Activated T-cell treated with anti-CD3 and anti-CD28 coated beads, Interleukin-2, amount 50 U/mL, for 72 hours (primary cell): ENCODE data around the gene RBM45. TPM values are rescaled to one million over a fixed set of nuclear protein-coding genes. Genes with fewer than 3 reads are reported as not detected.

ENCODE experiments used
- ATAC-seq, 2 donors: fragments of 150-1000 bp; cut with Tn5 transposase; replicated peaks in 1 of 2; 2 replicates each; pipeline ENCODE4 v1.10.0; 2021; ENCODE audit warnings: moderate library complexity in 2 of 2, mild to moderate bottlenecking in 1 of 2
- DNase-seq, 2 donors: peaks; one replicate each; pipeline ENCODE4 v3.0.0; 2021 to 2022; ENCODE audit warnings: mixed read lengths in 1 of 2
- H3K27ac Mint-ChIP-seq: one replicate; pipeline ENCODE4 v1.8.0; 2022; ENCODE audit warnings: mild to moderate bottlenecking, moderate library complexity, mixed read lengths
- H3K27me3 Mint-ChIP-seq: one replicate; pipeline ENCODE4 v1.8.0; 2022; ENCODE audit warnings: low read depth, mixed read lengths
- H3K36me3 Mint-ChIP-seq, 2 donors: one replicate each; pipeline ENCODE4 v1.8.0; 2022; ENCODE audit warnings: mixed read lengths in 2 of 2, mild to moderate bottlenecking in 1 of 2; ENCODE audit not compliant: insufficient read depth in 2 of 2
- H3K4me1 Mint-ChIP-seq: one replicate; pipeline ENCODE4 v1.8.0; 2022; ENCODE audit warnings: low read depth, mixed read lengths
- H3K4me3 Mint-ChIP-seq, 2 donors: one replicate each; pipeline ENCODE4 v1.8.0; 2022; ENCODE audit warnings: mild to moderate bottlenecking in 2 of 2, mixed read lengths in 2 of 2, moderate library complexity in 2 of 2
- H3K9me3 Mint-ChIP-seq, 2 donors: one replicate each; pipeline ENCODE4 v1.8.0; 2022; ENCODE audit warnings: mixed read lengths in 2 of 2
- total RNA-seq, 2 donors: library from RNA; stranded (reverse); gene quantifications; one replicate each; pipeline ENCODE4 v1.2.3, GENCODE V29; 2022

The RBM45 gene, protein sequence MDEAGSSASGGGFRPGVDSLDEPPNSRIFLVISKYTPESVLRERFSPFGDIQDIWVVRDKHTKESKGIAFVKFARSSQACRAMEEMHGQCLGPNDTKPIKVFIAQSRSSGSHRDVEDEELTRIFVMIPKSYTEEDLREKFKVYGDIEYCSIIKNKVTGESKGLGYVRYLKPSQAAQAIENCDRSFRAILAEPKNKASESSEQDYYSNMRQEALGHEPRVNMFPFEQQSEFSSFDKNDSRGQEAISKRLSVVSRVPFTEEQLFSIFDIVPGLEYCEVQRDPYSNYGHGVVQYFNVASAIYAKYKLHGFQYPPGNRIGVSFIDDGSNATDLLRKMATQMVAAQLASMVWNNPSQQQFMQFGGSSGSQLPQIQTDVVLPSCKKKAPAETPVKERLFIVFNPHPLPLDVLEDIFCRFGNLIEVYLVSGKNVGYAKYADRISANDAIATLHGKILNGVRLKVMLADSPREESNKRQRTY
- total RNA-seq = 10 to 100 TPM; 10.5 to 10.8 TPM

DNA sequence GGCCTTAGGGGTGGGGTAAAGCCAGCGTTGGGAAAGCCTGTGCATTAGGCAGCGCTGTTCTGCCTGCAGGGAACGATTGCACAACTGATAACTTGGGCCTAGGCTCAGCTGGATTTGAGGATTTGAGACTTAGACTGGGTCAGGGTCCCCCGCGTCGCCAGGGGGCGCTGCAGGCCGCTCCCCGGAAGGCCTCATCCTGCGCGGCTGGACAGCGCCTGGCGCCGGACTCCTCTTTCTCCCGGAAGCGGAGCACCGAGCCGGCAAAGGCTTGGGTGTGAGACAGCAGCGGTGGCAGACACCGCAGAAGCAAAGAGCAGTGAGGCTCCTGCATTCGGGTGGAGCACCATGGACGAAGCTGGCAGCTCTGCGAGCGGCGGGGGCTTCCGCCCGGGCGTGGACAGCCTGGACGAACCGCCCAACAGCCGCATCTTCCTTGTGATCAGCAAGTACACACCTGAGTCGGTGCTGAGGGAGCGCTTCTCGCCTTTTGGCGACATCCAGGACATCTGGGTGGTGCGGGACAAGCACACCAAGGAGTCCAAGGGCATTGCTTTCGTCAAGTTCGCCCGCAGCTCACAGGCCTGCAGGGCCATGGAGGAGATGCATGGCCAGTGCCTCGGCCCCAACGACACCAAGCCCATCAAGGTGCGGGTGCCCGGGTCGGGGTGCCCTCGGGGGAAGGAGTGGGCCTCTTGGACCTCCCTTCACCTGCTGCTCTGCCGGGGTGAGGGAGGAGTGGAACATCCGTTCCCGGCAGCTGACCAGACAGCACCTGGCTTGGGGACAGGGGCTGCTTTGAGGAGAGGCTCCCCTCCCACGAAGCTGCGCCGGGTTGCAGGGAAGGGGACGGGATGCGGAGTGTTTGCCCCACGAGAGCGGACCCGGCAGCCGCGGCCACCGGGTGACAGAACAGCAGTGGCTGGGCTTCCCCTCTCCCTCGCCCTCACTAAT lies at the start of gene RBM45:
RBM45 (plus strand) TSS at position 236 of the 951 bp plus-strand sequence; CDS start at position 346, 110 bp downstream.
- peak; percentile 90 to 93 for DNase-seq
- Mint-ChIP-seq H3K9me3 (peaks cover 0 to 1% of the 10 kb centered on the region in 2 donors), H3K4me3 (peak within 1 kb of the TSS; percentile 95 to 100), H3K4me1 (peaks cover 26% of the 10 kb centered on the region), H3K36me3 (peaks cover 1 to 3% of the 10 kb centered on the region in 2 donors), H3K27me3 (no peaks in the 10 kb centered on the region), H3K27ac (peak within 1 kb of the TSS; percentile 97)
- peak; percentile 94 to 96 for ATAC-seq

DNA sequence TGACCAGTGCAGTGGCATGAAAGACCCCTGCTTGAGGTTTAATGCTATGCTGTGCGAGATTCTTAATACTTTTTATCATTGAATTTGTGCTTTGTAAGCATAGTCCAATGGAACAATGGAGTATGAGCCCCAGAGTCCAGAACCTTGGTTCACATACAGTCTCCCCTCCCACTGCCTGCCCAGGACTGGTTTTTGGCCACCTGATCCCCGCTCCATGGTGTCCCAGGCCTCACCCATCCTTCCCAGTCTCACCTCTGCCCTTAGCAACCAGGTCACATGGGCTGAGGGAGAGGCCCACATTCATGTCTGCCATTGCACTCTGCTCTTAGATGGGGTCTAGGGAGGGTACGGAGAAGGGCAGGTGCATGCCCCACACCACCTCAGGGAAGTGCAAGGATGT lies 45.9 kb upstream of the RBM45 start:
- no peak overlapping the region for H3K27ac Mint-ChIP-seq
- H3K36me3 Mint-ChIP-seq = no peaks in the 10 kb centered on the region
- H3K4me3 Mint-ChIP-seq = no peak overlapping the region
- no peak for ATAC-seq
- peaks cover 16% of the 10 kb centered on the region for H3K27me3 Mint-ChIP-seq
- no peaks in the 10 kb centered on the region for H3K4me1 Mint-ChIP-seq
- DNase-seq = no peak
- no peaks in the 10 kb centered on the region for H3K9me3 Mint-ChIP-seq

- H3K4me3 Mint-ChIP-seq = no peak overlapping the region
- no peaks in the 10 kb centered on the region for H3K9me3 Mint-ChIP-seq
- peaks cover 22% of the 10 kb centered on the region for H3K27me3 Mint-ChIP-seq
- no peaks in the 10 kb centered on the region for H3K36me3 Mint-ChIP-seq
- no peaks in the 10 kb centered on the region for H3K4me1 Mint-ChIP-seq
- H3K27ac Mint-ChIP-seq = peak overlapping the region; percentile 15
- DNase-seq (no peak), ATAC-seq (no peak)
Measured at GRCh38 chr2:178066890-178067669, 45.2 kb upstream of the RBM45 start.

DNA sequence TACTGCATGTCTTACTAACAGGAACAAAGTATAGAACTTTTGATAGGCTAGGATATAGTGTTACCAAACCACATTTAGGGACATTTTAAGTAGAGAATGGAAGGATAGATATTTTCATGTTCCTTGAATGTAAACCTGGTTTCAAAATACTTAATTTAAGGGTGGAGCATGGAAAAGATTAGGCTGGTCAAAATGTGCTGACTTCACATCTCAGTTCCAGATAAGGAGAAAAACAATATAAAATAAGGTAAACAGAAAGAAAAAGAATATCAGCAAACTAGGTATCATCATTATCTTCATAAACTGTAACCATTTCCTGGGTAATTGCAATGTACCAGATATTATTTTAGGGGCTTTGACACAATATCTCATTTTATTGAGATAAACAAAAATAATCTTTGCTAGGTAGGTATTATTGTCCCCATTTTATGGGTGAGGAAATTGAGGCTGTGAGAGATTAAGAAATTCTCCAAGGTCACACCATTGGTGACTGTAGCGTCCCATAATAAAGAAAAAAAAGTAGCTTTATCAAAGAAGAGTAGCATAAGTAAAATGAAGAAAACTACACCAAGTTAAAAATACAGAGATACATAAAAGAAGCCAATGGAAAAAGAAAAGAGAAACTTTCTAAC lies 43.3 kb upstream of the RBM45 start:
- Mint-ChIP-seq H3K9me3 (no peaks in the 10 kb centered on the region), H3K27ac (no peak overlapping the region), H3K27me3 (peaks cover 40% of the 10 kb centered on the region), H3K36me3 (no peaks in the 10 kb centered on the region), H3K4me3 (no peak overlapping the region), H3K4me1 (peaks cover 10% of the 10 kb centered on the region)
- DNase-seq (no peak), ATAC-seq (no peak)

DNA sequence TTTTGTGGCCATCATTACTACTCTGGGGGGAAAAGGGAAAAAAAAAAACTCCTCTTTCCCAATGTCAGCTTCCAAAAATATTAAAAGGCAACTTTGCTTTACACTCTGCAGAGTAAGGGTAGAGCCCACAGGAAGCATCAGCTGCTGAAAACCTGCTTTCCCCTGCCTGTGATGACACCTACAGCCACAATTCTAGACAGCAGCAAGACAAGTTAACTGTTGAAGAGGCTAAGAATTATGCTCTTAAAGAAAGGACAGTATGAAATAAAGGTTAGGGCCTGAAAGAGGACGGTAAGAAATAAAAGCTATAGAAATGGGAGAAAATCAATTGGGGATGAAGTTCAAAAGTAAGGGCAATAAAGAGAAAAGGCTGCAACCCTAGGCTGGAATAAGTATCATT lies 42.7 kb upstream of the RBM45 start:
- Mint-ChIP-seq H3K4me1 (peaks cover 10% of the 10 kb centered on the region), H3K9me3 (no peaks in the 10 kb centered on the region), H3K27ac (no peak overlapping the region), H3K27me3 (peaks cover 47% of the 10 kb centered on the region), H3K36me3 (no peaks in the 10 kb centered on the region), H3K4me3 (no peak overlapping the region)
- ATAC-seq (no peak), DNase-seq (no peak)

- Mint-ChIP-seq H3K4me1 (peaks cover 10% of the 10 kb centered on the region), H3K27me3 (peaks cover 53% of the 10 kb centered on the region), H3K27ac (no peak overlapping the region), H3K36me3 (no peaks in the 10 kb centered on the region), H3K9me3 (no peaks in the 10 kb centered on the region), H3K4me3 (no peak overlapping the region)
- DNase-seq (no peak), ATAC-seq (no peak)
Measured at GRCh38 chr2:178070824-178071223, 41.4 kb upstream of the RBM45 start.

DNA sequence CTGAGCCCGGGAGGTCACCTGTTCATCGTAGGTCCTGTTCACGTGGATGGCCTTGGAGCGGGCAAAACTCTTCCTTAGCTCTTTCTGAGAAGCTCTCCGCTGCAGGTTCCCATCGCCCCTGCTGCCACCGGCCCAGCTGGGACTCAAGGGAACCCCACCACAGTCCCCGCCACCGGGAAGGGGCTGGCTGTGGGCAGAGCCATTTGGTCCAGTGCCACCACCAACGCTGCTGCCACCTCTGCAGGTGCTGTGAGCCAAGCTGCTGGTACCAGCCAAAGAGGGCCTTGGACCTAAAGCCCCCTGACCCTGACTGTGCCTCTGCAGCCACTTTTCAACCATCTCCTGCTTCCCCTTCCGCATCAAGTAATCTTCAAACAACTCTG lies 40.2 kb upstream of the RBM45 start:
- peak overlapping the region; percentile 71 to 79 for H3K4me3 Mint-ChIP-seq
- H3K36me3 Mint-ChIP-seq = no peaks in the 10 kb centered on the region
- no peaks in the 10 kb centered on the region for H3K9me3 Mint-ChIP-seq
- peaks cover 53% of the 10 kb centered on the region for H3K27me3 Mint-ChIP-seq
- no peak for ATAC-seq
- no peak for DNase-seq
- no peak overlapping the region for H3K27ac Mint-ChIP-seq
- peaks cover 10% of the 10 kb centered on the region for H3K4me1 Mint-ChIP-seq

GRCh38 chr2:178072383-178073301 lies 39.6 kb upstream of the RBM45 start, which contains the start of gene PDE11A:
PDE11A (minus strand) TSS chr2:178072777; CDS start chr2:178072437, 340 bp downstream.
- peak; percentile 52 to 68 for DNase-seq
- H3K9me3 Mint-ChIP-seq = no peaks in the 10 kb centered on the region
- ATAC-seq = peak; percentile 98 to 99
- no peaks in the 10 kb centered on the region for H3K36me3 Mint-ChIP-seq
- peaks cover 10% of the 10 kb centered on the region for H3K4me1 Mint-ChIP-seq
- peak within 1 kb of the TSS; percentile 71 to 79 for H3K4me3 Mint-ChIP-seq
- peaks cover 53% of the 10 kb centered on the region for H3K27me3 Mint-ChIP-seq
- no peak within 1 kb of the TSS for H3K27ac Mint-ChIP-seq

DNA sequence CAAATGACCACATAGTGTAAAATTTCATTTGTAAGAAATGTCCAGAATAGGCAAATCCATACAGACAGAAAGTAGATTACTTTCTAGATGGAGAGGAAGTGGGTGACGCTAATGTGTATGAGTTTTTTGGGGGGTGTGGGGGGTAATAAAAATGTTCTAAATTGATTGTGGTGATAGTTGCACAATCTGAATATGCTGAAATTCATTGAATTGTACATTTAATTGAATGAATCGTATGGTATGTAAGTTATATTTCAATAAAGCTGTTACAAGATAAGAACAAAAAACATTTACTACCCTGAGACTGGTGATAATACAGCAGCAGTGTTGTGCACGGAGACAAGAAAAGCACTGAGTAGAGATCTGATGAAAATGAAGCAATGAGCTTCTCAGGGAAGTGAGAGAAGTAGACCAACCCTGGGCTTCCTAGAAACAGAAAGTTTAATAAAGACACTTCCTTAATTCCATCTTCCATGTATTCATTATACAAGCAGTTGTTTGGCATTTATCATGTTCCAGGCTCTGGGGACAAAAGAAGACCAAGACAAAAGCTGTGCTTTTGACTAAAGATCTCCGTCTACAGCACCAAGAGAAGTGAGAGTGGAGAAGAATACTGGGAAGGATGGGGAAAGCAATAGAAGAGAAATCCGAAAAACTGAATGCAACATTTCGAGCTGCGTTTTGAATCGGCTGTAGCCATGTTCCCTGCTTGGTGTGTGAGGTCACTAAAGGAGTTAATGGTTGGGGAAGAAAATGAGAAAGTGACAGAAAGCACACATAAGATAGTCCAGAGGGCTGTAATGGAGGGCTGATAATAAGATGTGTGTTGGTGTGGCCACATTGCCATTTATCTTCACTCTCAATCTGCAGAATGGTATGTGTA lies 37.9 kb upstream of the RBM45 start:
- DNase-seq = no peak
- H3K36me3 Mint-ChIP-seq = no peaks in the 10 kb centered on the region
- no peak overlapping the region for H3K27ac Mint-ChIP-seq
- H3K9me3 Mint-ChIP-seq = no peaks in the 10 kb centered on the region
- no peak overlapping the region for H3K4me3 Mint-ChIP-seq
- no peak for ATAC-seq
- peaks cover 45% of the 10 kb centered on the region for H3K27me3 Mint-ChIP-seq
- H3K4me1 Mint-ChIP-seq = peaks cover 10% of the 10 kb centered on the region

DNA sequence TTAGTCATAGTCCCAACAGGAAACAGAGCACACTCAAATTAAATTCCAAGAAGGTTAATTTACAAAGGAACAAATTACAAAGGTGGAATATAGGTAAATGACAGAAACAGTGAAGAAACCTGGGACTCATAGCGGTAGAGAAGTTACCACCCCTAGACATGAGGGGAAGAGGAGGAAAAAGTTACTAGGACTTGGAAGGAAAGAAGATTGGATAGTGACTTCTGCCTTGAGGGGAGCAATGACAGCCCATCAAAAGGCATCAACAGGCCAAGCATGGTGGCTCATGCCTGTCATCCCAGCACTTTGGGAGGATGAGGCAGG lies 37.3 kb upstream of the RBM45 start:
- Mint-ChIP-seq H3K9me3 (no peaks in the 10 kb centered on the region), H3K27ac (no peak overlapping the region), H3K27me3 (peaks cover 45% of the 10 kb centered on the region), H3K4me3 (no peak overlapping the region), H3K36me3 (no peaks in the 10 kb centered on the region), H3K4me1 (peaks cover 10% of the 10 kb centered on the region)
- ATAC-seq (no peak), DNase-seq (no peak)

DNA sequence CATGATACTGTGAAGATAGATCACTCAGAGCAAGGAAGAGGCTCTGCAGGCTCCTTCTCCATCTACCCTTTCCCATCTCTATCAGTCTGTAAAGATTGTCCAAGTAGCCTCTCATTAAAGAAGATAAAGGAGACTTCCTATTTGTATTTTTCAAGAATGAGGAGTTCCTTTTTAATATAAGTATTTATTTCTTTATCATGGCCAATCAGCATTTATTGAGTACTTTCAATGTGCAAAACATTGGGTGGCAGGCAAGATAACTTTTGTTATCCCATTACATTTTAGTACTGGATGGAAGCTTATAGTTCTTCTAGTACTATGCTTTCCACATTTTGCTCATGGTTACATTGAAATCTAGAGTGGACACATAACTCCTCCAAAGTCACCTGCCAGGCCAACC lies 36.1 kb upstream of the RBM45 start:
- no peaks in the 10 kb centered on the region for H3K36me3 Mint-ChIP-seq
- ATAC-seq (no peak), DNase-seq (no peak)
- peaks cover 39% of the 10 kb centered on the region for H3K27me3 Mint-ChIP-seq
- no peak overlapping the region for H3K27ac Mint-ChIP-seq
- no peak overlapping the region for H3K4me3 Mint-ChIP-seq
- no peaks in the 10 kb centered on the region for H3K9me3 Mint-ChIP-seq
- H3K4me1 Mint-ChIP-seq = peaks cover 10% of the 10 kb centered on the region
